Kidney glomerular epithelial cell (primary cell): ENCODE data around the gene OLIG3.

Experiments used
- DNase-seq: peaks from one replicate; lab custom pipeline; 2025; lab: John Stamatoyannopoulos, UW

OLIG3 gene

DNA sequence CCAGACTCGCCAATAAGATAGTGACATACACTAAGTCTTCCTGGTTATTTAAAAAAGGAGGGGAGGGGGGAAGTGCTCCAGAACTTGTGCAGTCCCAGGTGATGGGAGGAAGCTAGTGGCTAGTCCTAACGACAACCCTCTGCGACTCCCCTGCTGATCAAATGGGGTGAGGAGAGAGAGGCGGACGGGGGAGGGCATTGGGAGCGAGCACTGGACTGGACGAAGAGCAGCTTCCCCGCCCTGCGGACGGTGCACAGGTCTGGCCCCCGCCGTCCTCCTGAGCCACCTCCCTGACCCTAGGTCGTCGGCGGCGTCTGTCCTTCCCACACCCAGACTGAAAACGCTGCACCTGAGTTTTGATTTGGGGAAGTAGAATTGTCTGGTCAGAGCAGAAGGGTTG, 2.2 kb upstream of the OLIG3 start:
- DNase-seq: no peak

DNA sequence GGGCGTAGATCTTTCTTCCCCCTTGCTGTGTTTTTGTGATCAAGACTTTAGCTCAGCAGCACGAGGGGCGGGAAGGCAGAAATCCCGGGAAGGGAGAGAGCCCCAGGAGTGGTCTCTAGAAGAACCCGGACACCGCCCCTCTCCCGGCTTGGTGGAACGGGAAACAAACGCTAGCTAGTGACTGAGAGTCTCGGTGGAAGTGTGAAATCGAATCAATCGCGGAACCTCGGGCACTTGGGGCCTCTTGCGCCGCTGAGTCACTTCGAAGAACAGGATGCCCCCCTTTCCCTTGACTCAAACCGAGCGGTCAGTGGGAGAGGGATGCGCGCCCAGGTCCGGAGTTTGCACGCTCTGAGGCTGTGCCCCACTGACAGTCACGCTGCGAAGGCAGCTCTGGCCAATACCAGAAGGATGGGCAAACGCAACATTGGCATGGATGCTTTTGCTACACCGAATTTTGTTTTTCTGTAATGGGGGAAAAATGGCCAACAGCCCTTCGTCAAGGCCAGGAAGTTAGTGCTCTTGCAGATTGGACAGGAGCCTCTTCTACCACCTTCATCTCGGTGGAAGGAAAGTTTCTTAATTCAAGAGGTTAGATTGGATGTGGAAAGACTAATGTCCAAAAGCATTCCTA, 1.6 kb upstream of the OLIG3 start:
- no peak for DNase-seq

DNA sequence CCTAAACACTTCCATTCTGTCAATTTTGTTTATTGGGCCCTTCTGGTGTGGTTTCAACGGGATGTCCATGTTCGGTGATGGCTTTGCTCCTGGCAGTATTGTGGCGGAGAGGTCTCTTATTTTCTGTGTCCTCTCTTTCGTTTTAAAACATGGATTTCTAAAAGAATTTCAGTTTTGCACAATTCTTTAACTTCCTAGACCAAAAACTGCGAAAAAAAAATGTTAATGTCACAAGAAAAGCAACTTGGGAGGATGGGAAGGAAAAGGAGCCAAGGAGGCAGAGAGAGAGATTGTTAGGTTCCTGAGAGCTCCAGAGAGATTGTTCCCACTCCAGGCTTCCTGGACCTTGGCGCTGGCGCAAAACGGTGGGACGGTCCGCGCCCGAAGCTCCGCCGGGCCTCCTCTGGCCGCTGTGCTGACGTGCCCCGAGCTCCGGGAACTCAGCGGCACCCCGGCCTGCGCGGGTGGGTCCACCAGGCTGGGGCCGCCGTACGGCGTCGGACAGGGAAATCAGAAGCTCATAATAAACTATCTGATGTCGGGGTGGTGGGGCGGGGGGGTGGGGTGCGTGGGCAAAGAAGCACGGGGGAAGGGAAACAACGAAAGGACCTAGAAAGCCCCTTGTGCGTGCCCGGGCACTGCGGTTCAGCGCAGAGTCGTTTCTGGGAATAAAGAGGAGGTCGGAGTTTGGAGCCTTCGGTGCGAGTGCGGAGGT, 951 bp upstream of the OLIG3 start:
- DNase-seq: no peak

DNA sequence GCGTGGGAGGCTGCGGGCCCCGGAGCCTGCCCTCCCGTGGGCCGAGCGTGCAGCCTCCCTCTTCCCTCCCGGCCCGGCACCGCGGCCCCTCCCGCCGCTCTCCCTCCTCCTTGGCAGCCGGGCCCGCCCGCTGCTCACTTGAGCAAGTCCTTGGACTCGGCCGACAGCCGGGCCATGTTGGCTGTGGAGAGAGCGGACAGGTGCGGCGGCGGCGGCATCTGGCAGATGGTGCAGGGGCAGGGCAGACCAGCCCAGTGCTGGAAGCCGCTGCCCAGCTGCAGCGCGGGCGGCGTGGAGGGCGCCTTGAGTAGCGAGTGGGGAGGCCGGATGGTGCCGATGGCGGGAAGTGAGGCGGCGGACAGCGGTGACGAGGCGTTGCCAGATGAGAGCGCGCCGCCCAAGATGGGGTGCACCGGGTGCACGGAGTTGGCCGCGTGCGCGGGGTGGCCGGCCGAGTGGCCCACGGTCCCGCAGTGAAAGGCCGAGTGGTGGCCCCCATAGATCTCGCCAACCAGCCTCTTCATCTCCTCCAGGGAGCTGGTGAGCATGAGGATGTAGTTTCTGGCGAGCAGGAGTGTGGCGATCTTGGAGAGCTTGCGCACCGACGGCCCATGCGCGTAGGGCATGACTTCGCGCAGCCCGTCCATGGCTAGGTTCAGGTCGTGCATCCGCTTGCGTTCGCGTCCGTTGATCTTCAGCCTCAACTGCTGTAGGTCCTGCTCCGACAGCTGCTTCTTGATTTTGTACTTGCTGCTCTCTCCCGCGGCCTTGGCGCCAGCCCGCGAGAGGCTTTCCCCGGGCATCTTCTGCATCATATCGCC, 766 bp downstream of the OLIG3 start:
- no peak for DNase-seq

DNA sequence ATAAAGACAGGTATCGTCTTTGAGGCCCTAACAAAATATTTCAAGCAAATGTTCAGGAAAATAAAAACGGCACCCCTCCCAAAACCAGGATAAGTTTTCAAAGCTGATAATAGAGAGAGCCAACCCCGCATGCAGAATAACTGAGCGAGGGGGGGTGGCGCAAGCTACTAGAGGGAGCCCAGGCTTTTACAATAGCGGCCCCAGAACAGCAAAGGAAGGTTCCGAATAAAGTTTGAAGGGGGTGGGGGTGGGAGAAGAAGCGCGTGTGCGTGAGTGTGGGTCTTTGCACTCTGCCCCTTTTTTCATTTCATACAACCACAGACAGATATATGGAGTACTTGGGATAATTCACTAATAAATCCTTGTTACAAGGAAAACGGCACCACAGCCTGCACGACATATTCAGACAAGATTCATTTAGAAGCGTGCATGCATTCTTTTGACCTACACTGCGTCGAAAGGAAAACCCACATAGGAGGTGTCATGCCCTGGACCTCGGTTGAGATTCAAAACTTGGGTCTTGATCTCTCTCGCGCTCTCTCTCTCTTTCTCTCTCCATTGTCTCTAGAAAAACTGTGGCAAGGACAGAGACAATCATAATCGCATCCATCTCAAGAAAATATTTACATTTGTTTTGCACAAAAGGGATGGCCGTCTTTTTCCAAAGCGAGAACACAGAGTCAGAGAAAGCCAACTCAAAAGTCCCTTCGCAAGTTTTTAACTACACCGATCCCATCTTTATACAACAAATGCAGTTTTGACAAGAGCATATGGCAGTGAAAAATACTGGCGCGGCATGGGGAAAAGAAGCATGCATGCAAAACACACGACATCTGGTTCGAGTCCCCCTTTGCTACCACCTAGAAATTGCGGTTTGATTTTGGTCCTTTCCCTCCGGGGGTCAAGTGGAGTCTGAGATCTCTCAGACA, 1.6 kb downstream of the OLIG3 start:
- DNase-seq: no peak

DNA sequence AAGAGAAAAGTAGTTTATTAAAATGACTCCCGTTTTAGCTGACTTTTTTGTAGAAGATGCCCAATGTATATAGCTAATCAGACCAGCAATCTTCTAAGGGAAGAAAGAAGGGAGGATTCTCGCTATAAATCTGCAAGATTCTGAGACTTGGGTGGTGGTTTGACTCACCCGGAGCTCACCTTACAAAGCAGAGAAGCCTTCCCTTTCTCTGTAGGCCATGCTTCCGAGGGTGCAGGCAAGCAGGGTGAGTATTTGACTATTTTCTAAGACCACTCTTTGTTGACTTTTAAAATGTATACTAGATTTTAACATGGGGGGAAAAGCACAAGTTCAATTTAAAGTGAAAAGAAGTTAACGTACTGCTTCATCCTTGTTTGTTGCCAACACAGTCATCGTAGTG, 2.7 kb downstream of the OLIG3 start:
- DNase-seq: no peak

DNA sequence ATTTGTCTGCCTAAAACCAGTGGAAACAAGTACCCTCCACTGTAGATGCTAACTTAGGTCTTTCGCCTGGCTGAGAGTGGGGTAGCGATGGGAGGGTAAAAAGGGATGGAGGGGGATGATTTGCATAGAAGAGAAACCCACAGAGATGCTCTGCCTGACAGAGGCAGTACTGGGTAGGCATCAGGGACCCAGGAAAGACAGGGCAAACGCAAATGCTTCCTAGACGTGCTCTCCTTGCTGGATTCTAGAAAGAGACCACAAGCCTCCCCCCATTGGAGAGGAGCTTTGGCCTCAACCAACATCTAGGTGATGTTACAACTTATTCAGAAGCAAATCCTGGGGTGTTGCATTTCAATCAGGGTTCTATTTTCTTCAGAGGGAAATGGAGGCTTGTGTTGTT, 3.2 kb downstream of the OLIG3 start:
- no peak for DNase-seq

DNA sequence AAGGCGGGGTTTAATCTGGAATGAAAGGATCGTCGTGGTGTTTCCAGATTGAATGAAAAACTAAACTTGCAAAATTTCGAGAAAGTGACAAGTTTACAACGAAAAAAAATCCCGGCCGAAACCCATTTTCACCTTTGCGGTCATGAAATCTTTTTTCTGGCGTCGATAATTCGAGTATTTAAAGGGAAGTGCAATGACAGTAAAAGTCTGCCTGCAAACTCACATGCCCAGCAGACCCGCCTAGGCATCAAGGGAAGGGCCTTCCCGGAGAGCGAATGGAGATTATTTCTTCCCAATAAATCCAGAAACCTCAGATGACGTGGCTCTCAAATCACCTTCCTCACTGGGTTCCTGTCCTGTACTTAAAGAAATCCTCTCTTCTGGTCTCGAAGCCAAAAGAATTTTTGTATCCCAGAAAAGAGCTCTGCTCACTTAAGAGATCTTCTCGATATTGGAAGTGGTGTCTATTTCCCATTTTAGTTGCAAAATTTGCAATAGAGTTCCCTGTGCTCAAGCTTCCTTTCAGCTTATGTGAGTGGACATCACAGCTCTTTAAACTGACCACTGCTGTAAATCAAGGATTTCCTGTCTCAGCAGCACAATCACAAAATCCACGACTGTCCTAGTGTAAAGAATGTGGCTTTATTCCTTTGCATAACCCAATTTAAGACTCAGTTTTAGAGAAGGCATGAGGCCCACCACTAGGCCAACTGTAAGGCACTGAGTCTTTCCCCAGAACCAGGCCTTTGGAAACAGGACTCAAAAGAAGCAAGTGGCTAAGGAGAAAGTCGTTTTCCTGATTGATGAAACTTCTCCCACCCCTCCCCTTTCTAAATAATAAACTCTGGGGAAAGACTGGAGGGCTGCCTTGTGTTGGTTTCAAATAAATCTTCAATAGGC, 3.9 kb downstream of the OLIG3 start:
- no peak for DNase-seq

DNA sequence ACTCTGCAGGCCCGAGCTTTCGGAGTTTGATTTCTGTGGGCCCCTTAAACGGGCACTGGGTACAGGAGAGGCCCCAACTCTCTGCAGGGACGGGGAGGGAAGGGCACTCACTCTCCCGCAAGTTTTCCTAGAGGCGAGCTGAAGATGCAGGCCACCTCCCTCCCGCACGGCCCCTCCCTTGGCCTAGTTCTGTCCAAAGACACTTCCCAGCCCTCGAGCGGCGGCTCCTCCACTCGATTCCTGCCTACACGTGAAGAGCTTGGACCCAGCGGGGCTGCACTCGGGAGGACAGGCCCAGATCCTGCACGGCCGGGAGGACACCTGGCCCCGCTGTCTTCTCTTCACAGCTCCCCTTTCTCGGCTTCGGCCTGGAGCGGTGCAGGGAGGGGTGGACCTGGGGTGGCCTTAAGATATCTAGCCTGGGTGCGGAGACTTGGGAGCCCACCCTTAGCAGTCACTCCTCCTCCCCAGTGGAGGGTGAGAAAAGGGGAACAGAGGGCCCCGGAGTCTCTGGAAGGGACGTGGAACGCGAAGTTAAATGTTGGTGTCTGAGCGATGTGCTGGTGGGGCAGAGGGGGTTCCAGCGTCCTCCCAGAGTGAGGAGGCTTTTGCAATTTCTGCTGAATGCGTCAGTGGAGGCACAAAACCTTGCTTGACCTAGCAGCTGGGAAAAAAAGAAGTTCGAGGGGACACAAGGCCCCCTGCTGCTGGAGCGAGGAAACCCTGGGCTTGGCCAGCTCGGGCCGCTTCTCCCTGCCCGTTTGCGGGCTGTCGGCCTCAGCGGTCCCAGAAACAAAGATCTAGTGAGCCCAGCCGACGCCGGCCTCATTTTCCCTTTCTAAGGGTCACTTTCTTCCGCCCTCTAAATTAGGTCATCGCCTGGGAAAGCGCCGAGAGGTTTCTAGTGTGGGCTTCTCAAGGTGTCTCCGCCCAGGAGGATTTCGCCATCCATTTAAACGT, 4.9 kb downstream of the OLIG3 start:
- no peak for DNase-seq

DNA sequence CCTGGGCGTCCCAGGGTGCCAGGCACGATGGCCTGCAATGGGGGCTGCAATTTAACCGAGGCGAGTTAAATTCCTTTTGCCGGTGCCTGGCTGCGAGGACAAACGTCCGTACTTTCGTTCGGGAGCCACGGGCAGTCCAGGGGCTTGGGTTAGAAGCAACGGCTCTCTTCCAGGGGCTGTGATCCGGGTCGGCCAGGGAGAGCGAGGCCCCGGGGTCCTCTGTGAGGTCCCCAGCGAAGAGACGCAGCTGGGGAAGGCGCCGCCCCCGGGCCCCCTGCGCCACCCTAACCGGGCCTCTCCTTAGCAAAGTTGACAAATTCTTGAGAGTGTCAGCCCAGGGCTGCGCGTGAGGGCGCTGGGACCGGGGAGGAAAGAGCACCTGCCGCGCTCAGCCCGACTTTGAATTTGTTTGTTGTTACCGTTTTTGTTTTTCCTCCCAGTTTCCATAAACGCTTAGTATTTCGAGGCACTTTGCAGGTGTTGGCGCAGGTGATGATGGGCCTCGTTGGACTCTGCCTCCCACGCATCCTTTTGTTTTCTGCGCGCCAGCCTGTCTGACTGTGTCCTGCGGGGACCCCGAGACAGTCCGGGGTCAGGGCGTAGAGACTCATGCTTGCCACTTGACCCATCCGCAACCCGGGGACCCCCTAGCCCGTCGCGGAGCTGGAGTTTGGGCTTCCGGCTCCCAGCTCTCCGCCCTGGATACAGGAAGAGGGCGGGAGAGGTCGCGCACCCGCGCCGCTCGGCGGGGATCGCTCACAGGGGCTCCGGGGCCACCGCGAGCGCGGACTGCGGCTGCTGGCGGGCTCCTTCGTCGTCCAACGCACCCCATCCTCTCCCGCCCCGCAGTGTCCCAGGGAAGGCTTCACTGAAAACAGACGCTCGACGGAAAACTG, 5.8 kb downstream of the OLIG3 start:
- no peak for DNase-seq

DNA sequence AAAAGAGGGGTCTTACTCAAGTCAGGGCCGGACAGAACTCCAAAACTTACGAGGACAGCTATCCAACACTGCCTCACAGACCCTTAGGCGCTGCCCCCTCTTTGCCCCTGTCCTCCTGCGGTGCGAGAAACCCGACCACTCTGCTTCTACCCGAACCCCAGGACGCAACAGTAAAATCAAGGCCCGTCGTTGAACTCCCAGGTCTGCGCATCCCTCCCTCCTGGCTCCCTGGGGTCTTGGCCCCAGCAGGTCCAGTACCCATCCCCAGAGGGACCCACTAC, 6.4 kb downstream of the OLIG3 start:
- DNase-seq: no peak

DNA sequence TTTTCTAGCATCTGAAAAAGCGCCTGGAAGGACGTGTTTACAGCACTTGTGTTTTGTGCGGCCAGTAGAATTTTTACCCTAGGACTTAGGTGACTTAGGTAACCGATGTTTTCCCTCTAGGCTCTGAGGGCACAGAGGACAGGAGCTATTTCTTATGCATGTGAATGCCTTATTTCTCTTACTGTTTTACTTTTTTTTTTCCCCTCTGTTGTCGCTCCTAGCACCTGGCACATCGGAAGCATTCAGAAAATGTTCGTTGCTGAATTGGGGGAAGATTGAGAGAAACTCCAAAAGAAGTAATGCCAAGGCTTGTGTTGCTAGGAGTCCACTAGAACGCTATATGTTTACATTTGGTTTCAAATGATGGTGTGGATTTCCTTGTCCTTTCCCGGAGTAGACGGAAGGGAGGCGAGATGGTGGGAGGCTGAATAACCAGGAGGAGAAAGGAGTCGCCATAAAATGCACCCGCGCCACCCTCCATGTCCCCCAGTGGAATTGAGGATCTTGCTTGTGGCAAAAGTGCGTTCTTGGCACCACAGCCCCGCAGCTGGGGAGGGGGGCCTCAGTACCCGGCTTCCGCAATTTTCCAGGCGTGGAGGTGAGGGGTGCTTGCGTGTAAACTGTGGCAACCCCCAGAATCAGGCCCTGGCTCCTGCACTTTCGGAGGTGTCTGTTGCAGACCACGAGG, 6.9 kb downstream of the OLIG3 start:
- no peak for DNase-seq

DNA sequence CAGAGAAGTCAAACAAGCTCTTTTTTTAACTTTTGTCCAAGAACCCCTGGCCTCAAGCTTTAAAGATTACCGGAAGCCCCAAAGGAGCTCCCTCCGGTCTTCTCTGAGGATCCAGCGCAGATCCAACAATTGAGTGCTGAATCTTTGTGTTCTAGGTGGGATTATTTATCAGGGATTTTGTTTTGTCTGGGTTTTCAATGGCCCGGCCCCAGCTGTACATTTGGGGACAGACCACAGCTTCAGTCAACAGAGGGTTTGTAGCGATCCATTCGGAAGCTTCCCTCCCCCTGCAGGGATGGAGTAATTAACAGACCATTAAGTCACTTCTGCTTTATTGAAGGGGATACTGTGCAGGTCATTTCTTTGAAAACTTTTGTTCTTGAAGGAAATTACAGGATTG, 7.8 kb downstream of the OLIG3 start:
- DNase-seq: no peak

DNA sequence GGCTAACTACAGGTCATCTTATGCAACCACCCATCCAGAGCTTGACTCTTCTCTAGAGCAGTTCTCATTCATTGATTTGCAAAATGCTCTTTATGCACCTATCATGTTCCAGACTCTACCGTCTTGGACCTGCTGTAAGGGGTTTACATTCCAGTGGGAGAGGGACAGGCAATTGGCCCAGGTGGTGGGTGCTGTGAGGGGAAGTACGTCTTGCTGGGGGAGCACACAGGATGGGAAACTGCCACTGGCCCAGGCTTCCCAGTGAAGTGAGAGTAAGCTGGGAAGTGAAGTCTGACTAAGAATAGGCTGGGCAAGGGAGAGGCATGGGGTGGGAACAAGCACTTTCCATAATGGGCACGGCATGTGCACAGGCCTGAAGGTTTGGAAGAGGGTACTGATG, 13.8 kb downstream of the OLIG3 start:
- DNase-seq: no peak

DNA sequence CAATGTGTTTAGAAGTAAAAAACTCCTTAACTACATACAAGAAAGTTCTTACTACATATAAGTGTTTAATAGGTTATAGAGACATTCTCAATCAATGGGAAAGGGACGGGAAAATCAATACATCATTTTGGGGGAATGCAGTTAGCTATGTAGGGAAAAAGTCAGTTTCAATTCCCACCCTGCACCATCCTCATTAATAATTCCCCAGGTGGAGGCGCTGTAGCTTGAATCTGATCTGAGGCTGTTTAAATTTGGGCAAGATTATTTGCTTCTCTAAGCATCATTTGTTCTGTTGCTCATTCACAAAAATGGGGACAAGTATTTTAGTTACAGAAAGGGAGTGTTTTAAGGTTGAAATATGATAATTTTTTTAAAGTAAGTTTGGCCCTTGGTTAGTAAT, 19.1 kb downstream of the OLIG3 start:
- DNase-seq: no peak

DNA sequence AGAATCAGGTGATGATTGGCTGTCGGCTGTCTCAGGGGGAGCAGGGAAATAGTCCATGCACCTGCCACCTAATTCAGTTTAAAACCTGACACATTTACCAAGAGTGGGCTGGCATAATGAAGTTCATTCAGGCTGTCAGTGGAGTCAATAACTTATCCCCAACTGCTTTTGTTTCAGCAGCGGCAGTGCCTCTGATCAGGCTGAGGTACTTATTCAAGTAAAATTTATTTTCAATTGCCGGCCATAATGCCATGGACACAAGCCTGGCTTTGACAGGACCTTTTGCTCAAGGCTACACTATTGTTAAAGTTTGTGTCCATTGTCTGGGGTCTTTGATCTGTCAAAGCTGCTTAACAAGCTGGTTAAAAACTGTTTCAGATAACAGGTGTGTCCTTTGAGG, 20.6 kb downstream of the OLIG3 start:
- DNase-seq: no peak

DNA sequence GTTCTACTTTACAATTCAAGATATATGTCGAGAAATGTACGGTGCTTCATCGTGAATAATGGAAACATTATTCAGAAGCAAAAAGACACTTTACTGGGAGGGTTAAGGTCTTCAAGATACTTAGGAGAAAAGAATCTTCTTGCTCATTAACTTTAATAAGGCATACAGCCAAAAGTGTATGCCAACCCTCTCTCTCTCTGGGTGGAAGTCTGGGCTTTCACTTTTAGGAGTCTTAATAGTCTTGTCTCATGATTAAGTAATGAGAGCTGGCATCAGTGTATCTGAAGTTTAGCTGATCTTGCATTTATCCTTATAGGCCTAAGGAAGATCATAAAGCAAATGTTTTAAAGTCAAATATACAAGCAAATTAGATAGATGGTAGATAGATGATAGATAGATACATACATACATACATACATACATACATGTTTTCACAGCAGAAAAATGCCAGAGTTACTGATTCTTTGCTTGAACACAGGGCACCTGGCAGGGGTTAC, 21.5 kb downstream of the OLIG3 start:
- DNase-seq: no peak

DNA sequence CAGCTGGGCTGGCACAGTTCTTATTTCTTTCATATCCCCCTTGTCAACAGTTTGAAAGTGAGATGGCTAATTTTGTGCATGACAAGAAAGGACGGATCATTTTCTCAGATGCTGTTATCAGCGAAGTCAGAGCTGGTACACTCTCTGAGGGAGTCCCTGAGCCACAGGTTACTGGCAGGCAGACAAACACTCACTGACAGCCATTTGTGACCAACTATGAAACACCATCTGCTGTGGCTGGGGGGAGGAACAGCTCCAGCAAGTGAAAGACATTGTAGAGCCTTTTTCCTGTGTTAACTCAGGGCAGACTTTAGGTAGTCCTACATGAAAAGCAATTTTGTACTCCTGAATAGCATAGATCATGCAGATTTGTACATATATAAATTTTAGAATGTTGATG, 22.2 kb downstream of the OLIG3 start:
- DNase-seq: no peak
